GDM1 (cell line): ENCODE data around the gene TRIM63.
A peak's percentile ranks its signal among the peaks of the same experiment; 100 is the strongest.
"Not testable (repeated sequence)": the region's sequence is repeated elsewhere in the genome, so short reads cannot be mapped to it uniquely, and the experiment has no call there.

ENCODE experiments used
- DNase-seq: peaks from one replicate; lab custom pipeline; 2025; lab: John Stamatoyannopoulos, UW

The TRIM63 gene

GRCh38 chr1:26067432-26067911 lies at the start of gene TRIM63:
Gene TRIM63 (minus strand): TSS chr1:26067630. CDS start chr1:26067494, 136 bp downstream.
- no peak for DNase-seq

DNA sequence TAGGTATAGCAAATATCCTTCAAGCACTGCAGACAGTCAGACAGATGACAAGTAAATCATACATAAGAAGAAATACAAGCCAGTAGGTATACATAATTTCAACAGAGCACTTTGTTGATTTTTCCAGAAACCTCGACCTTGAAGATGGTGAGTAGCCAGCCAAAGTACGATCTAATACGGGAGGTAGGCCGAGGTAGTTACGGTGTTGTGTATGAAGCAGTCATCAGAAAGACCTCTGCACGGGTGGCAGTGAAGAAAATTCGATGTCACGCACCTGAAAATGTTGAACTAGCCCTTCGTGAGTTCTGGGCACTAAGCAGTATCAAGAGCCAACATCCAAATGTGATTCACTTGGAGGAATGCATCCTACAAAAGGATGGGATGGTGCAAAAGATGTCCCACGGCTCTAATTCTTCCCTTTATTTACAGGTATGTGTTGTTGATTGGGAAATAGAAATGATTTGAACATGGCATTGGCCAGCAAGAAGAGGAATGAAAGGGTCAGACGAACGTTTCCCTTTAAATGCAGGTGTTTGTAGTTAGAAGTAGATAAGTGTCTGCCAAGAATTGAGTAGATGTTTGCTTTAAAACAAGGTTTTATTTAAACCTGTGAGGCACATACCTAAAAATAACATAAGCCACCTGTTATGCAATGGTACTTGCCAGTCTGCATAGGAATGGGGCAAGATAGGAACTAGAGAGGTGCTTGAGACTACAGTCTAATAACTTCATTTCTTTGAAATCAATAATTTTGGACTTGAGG lies 46.9 kb upstream of the TRIM63 start:
- no peak for DNase-seq

GRCh38 chr1:26112407-26112775 lies 45.0 kb upstream of the TRIM63 start:
- no peak for DNase-seq

GRCh38 chr1:26111530-26112406 lies 44.3 kb upstream of the TRIM63 start, which contains the start of gene PDIK1L:
Gene PDIK1L (plus strand): TSS chr1:26111824. CDS start chr1:26114309, 2,485 bp downstream.
- DNase-seq, result peak; percentile 96

DNA sequence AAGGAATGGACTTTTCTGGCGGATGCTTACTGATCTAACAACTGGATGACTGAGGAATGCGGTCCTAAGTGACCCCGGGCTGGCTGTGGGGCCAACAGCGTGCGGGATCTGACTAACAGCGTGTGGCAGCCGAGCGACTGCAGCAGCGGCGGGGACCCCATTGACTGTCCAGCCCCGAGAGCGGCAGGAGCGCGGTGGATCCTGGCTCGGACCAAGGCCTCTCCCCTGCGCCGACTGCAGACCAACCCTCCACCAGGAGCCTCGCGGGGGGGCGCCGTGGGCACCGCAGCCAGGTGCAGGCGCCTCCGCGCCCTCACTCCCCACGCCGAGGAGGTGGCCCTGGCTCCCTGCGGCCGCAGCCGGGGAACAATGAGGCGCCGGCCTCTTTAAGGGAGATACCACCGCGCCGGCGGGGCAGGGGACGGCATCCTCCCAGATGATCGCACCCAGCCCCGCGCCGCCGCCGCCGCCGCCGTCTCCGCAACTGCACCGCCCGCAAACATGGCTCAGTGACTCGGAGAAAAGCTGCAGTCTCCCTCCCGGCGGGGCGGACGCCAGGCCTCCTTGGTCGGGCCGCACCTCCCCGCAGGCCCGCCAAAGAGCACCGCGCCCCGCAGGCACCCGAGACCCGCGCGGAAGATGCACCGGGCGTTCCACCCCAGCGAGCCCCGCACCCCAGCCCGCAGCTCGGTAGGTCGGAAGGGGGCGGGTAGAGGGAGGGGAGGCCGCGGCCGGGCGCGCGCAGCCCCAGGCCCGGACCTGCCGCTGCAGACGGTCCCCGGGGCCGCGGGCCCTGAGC lies 43.5 kb upstream of the TRIM63 start:
- DNase-seq, result peak; percentile 59

- no peak for DNase-seq
Measured at GRCh38 chr1:26109229-26110164, 42.1 kb upstream of the TRIM63 start.

DNA sequence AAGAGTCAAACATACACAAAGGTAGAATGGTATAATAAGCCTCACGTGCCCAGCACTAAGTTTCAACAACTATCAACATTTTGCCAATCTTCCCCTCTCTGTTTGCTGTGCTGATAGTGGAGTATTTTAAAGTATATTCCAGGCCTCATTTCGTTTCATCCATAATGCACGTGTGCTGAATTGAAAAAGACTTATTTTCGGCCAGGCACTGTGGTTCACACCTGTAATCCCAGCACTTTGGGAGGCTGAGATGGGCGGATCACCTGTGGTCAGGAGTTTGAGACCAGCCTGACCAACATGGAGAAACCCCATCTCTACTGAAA lies 37.8 kb upstream of the TRIM63 start:
- not testable (repeated sequence) for DNase-seq

DNA sequence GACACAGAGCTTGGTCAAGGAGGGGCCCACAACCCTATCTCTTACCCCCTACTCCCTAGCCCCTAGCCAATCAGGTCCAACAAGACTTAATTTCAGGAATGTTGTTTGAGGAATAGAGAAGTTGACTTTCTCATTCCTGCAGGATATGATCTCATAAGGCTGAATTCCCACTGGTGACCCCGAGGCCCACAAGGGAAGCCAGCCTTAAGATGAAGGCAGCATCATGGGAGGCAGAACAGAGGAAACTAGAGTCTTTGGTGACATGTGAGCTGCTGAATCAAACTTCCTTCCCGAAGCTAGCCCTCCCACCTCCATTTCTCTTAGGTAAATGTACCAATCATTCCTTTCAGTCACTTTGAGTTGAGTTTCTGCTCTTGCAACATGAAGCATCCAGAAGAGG lies 35.1 kb upstream of the TRIM63 start:
- DNase-seq, result no peak

- DNase-seq, result no peak
Measured at GRCh38 chr1:26102119-26102518, 34.7 kb upstream of the TRIM63 start.

GRCh38 chr1:26100204-26100603 lies 32.8 kb upstream of the TRIM63 start:
- not testable (repeated sequence) for DNase-seq

DNA sequence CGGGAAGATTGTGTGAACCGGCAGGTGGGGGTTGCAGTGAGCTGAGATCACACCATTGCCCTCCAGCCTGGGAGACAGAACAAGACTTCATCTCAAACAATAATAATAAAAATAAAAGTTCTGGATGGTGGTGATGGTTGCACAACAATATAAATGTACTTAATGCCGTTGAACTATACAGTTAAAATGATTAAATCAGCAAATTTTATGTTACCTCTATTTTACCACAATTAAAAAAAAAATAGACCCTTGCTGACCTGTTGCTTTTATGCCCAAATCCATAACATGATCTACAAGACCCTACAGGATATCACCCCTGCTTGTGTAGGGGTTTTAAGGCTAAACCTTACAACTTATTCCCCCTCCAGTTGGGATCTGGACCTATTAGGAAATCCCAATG lies 32.4 kb upstream of the TRIM63 start:
- no peak for DNase-seq

DNA sequence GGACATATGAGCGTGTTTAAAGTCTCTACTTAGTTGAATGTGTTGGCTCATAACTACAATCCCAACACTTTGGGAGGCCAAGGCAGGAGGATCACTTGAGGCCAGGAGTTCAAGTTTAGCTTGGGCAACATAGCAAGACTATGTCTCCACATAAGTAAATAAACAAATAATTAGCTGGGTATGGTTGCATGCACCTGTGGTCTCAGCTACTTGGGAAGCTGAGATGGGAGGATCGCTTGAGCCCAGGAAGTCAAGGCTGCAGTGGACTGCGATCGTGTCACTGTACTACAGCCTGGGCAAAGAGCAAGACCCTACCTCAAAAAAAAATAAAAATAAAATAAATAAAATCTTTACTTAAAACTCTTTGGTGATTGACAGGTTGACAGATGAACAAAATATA lies 31.2 kb upstream of the TRIM63 start:
- no peak for DNase-seq

GRCh38 chr1:26097696-26098095 lies 30.3 kb upstream of the TRIM63 start:
- DNase-seq, result no peak

- DNase-seq, result no peak
Measured at GRCh38 chr1:26096471-26096870, 29.0 kb upstream of the TRIM63 start.

GRCh38 chr1:26094677-26095383 lies 27.4 kb upstream of the TRIM63 start:
- no peak for DNase-seq

- no peak for DNase-seq
Measured at GRCh38 chr1:26094076-26094669, 26.7 kb upstream of the TRIM63 start.

DNA sequence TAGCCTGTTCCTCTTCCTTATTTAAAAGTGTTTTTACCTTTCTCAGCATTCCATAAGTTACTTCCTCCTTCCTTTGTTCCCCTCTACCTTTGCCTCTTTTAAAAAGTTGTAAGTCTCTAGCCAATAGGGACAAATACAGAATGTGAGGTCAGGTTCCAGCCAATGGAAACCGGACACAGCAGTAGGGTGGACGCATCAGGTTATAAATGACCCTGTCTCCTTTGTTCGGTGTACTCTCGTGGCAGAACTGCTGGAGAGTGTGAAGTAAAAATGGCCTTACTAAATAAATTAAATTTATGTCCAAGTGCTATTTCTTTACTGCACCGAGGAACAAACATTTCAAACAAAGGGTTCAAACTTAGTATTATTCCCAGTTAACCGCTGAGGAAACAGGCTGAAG lies 26.1 kb upstream of the TRIM63 start:
- not testable (repeated sequence) for DNase-seq

- no peak for DNase-seq
Measured at GRCh38 chr1:26092422-26092821, 25.0 kb upstream of the TRIM63 start.

- no peak for DNase-seq
Measured at GRCh38 chr1:26090893-26091292, 23.5 kb upstream of the TRIM63 start.

GRCh38 chr1:26089125-26089524 lies 21.7 kb upstream of the TRIM63 start:
- no peak for DNase-seq
